G401 (cell line): ENCODE results near the gene MSL1. TPM values are rescaled to one million over a fixed set of nuclear protein-coding genes. Genes with fewer than 3 reads are reported as not detected.

ENCODE experiments used
- DNase-seq: peaks from one replicate; pipeline ENCODE4 v3.0.0-alpha.2; 2015; ENCODE audit warnings: low spot score
- in situ Hi-C: cut with HindIII; loops from 2 replicates; pipeline ENCODE4 v1.10.0; 2016; ENCODE audit warnings: low sequenced_read_pairs, mixed read lengths
- total RNA-seq: library from RNA; depleted of rRNA; stranded (reverse); fragments of >200 nt; shearing (Covaris generic); gene quantifications from 2 replicates; pipeline ENCODE4 v1.2.3, GENCODE V29; 2014

MSL1 gene
- total RNA-seq, 1 experiment from 2014 or later, result 80.5 TPM

DNA sequence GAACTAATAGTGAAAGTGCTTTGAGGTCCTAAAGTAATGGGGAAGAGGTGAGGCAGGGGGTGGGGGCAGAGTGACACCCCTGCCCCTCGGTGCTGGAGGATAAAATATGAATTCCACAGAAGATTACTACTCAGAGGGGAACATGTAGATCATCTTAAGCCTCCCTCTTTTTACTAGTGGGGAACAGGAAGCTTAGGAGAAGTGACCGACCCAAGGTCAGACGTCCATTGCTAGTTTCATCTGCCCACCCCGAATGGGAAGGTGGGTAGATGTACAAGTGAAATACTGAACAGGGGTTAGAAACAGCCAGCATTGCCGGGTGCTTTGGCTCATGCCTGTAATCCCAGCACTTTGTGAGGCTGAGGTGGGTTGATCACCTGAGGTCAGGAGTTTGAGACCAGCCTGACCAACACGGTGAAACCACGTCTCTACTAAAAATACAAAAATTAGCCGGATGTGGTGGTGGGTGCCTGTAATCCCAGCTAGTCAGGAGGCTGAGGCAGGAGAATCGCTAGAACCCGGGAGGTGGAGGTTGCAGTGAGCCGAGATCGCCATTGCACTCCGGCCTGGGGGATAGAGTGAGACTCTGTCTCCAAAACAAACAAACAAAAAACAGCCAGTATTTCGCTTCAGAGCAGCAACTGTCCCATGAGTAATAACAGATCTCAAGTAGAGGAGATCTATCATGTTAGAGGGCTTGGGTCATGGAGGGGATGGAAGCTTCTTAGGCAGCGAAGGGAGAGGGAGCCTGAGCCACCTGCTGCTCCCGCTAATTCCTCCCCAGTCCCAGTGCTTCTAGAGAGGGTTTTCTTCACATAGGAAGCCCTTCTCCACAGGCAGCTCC, 20.2 kb upstream of the MSL1 start:
- DNase-seq, result no peak
- in situ Hi-C loops, result no loop called here

- in situ Hi-C loops, result no loop called here
- no peak for DNase-seq
These were observed 18.6 kb upstream of the MSL1 start for GRCh38 chr17:40103071-40103661.

DNA sequence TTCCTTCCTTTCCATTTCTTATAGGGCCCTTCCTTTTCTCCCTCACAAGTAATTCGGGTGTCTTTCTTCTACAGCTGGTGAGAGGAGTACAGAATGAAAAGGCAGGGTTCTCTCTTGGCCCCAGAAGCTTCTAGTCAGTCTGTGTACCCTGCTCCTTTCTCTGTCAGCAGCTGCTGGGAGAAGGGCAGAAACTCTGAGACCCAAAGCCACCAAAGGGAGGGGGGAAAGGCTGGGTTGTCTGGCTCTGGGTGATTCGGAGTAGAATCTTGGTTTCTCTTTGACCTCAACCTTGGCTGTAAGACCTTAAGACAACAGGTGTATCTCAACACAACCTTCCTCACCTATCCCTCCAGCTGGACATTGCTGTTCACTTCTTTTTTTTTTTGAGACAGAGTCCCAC, 18.1 kb upstream of the MSL1 start:
- in situ Hi-C loops, result no loop called here
- no peak for DNase-seq

GRCh38 chr17:40104594-40105486, 16.9 kb upstream of the MSL1 start:
- DNase-seq, result no peak
- in situ Hi-C loops, result no loop called here

- DNase-seq, result no peak
- in situ Hi-C loops, result no loop called here
These were observed 15.7 kb upstream of the MSL1 start for GRCh38 chr17:40105861-40106759.

DNA sequence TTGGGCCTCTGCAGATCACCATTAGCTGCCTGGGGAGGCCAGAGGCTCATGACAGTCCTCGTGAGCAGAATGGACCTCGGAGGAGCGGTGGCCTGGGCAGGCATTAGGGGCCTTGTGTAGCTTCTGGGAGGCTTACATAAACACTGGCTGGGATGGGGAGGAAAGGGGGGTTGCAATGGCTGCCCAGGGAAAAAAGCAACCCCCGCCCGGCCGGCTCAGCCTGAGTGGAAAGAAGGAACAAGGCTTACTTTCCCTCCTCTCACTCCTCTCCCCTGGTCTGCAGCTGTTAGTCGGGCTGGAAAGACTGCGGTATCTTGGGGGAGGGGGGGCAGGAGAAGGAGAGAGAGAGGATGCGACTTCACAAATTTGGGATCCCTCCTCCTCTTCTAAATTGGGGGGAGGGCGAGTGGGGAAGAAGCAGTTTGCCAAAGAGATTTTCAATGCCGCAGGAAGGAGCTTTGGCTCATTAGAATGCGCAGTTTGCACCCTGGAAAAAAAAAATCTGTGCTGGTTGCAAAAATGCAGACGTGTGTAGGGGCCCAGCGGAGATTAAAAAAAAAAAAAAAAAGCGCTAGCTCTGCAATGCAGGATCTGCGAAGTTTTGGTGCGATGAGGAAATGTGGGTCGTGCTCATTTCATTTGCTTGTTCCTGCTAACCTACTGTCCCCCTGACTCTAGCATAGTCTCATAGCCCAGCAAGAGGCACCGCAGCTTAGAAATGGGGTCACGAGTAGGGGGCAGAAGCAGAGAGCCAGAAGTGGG, 14.8 kb upstream of the MSL1 start:
- in situ Hi-C loops, result no loop called here
- peak; percentile 46 for DNase-seq

GRCh38 chr17:40107522-40108174, 14.1 kb upstream of the MSL1 start:
- in situ Hi-C loops, result no loop called here
- DNase-seq, result peak; percentile 58

DNA sequence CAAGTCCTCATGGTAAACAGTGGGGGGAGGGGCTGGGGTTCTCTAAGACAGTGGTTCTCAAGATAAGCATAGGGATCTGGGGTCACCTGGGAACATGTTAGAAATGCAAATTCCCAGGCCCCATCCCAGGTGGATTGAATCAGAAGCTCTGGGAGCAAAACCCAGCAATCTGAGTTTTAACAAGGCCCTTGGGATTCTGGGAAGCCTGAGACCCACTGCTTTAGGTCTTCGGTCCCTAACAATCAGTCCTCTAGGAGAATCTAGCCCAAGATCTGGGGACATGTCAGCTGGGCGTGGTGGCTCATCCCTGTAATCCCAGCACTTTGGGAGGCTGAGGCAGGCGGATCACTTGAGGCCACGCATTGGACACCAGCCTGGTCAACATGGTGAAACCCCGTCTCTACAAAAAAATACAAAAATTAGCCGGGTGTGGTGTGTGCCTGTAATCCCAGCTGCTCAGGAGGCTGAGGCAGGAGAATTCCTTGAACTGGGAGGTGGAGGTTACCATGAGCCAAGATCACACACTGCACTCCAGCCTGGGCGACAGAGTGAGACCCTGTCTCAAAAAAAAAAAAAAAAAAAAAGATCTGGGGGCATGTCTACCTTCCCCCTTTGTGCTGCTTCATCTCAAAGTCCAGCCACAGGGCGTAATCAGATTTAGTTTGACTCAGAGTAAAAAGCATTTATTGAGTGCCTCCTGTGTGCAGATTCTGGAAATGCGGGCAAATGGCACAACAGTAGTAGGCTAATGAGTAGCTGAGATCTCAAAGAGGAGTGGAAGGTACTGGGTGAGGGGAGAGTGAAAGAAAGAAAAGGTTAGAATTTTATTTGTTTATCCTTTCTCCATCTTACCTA, 12.6 kb upstream of the MSL1 start:
- in situ Hi-C loops, result no loop called here
- DNase-seq, result no peak

GRCh38 chr17:40110026-40110845, 11.5 kb upstream of the MSL1 start:
- peak; percentile 55 for DNase-seq
- in situ Hi-C loops, result no loop called here

- DNase-seq, result peak; percentile 96
- in situ Hi-C loops, result no loop called here
These were observed 10.3 kb upstream of the MSL1 start for GRCh38 chr17:40111221-40112128.

DNA sequence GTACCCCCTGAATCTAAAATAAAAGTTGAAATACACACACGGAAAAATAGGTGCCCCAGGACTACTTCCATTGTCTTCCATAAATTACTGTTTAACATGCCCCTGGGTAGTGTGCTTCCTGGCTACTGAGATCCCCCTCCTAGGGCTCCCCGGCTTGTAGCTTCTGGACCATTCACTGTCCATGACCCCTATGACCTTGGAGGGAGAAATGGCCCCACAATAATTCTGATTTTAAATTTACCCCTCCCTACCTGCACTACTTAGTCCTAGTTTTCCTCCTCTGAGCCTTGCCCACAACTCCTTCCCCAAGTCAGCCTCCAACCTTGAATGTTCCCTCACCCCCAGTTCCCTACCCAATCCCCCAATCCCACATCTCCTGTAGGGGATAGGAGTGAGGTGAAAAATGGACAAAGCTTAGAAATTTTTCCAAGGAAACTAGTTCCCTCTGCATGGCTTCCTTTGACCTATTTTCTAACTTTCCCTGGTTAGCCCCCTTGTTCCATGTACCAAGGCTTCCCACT, 9.5 kb upstream of the MSL1 start:
- DNase-seq, result no peak
- in situ Hi-C loops, result no loop called here

DNA sequence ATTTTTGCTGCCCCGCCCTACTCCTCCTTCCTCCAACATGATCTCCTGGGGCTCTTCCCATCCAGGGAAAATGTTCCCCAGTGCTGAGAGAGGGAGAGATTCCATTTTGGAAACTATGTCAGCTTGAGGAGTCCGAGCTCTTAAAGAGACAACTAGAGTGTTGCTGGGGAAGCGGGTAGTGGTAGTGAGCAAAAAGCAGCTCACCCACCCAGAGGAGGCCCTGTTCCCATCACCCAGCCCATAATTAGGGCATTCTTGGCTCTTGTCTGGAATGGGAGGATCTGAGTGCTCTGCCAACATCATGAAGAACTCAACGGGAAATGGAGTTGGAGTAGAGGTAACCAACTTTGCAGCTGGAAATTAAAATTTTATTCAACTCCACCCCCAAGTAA, 9.1 kb upstream of the MSL1 start:
- no peak for DNase-seq
- in situ Hi-C loops, result no loop called here

DNA sequence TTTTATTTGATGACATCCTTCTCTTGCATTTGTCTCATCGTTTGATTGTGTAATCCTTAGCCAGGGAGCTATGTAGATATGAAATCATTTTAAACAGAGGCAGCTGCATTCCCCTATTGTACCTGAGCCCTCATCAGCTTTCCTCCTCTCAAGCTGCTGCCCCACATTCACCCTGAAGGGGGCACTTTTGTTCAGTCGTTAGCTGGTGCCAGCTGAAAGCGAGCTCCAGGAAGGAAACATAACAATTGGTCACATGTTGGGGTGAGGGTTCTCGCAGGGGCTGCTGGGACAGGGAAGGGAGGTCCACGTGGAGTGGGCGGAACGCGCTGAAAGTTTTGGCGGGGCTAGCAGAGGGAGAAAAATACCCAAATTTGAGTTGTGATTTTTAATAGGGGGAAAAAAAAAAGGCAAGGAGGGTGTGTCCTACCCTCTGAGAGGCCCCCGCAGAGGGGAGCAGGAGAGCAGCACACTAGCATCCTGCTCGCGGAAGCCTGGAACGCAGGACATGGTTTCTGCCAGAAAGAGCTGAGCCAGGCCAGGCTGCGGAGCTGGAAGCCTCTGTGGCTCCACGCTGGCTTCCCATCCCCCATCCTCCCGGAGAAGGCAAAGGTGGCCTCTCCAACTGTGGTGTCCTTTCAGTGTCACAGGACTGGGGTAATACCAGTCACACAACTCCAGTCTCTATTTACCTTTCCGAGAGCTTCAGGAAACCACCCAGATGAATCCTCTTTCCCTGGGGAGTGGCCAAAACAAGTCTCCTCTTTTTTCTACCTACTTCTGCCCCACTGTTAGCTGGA, 8.5 kb upstream of the MSL1 start:
- peak; percentile 97 for DNase-seq
- in situ Hi-C loops, result no loop called here

DNA sequence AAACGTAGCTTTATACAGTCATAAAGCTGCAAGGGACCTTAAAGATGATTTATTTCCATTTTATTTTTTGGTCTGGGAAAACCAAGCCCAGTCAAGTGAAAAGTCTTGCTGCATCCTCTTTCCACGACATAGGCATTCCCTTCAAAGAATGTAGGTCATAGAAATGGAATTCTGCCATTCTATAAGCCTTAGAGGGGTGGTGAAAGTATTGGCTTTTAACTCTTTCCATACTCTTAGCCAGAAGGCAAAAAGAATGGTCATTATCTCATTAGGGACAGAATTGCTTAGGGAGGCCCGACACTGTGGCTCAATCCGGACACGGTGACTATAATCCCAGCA, 7.9 kb upstream of the MSL1 start:
- DNase-seq, result peak; percentile 38
- in situ Hi-C loops, result no loop called here
